HuH-7 (cell line): Measurements from ENCODE around the gene PAX3.
A peak's percentile ranks its signal among the peaks of the same experiment; 100 is the strongest.

Source experiments
- DNase-seq: peaks from one replicate; pipeline ENCODE4 v3.0.0; 2011; ENCODE audit warnings: low spot score

PAX3 gene

GRCh38 chr2:222298311-222299150 lies at the start of gene PAX3:
TSS of gene PAX3 (minus strand) at chr2:222298998. CDS start at chr2:222298615, 383 bp downstream.
- DNase-seq = no peak

GRCh38 chr2:222341331-222341730 lies 42.5 kb upstream of the PAX3 start:
- DNase-seq = no peak

- no peak for DNase-seq
Measured at GRCh38 chr2:222338374-222338773, 39.6 kb upstream of the PAX3 start.

- DNase-seq = no peak
Measured at GRCh38 chr2:222336931-222337330, 38.1 kb upstream of the PAX3 start.

GRCh38 chr2:222336442-222336841 lies 37.6 kb upstream of the PAX3 start:
- no peak for DNase-seq

GRCh38 chr2:222334914-222335313 lies 36.1 kb upstream of the PAX3 start:
- no peak for DNase-seq

- no peak for DNase-seq
Measured at GRCh38 chr2:222333397-222333796, 34.6 kb upstream of the PAX3 start.

- no peak for DNase-seq
Measured at GRCh38 chr2:222332116-222332515, 33.3 kb upstream of the PAX3 start.

- DNase-seq = no peak
Measured at GRCh38 chr2:222330910-222331309, 32.1 kb upstream of the PAX3 start.

- no peak for DNase-seq
Measured at GRCh38 chr2:222322236-222322635, 23.4 kb upstream of the PAX3 start.

- DNase-seq = peak; percentile 12
Measured at GRCh38 chr2:222320436-222321395, 21.9 kb upstream of the PAX3 start.

GRCh38 chr2:222319586-222320435 lies 21.0 kb upstream of the PAX3 start:
- DNase-seq = peak; percentile 9

GRCh38 chr2:222318712-222319585 lies 20.2 kb upstream of the PAX3 start:
- peak; percentile 13 for DNase-seq

- DNase-seq = peak; percentile 85
Measured at GRCh38 chr2:222318026-222318711, 19.4 kb upstream of the PAX3 start.

GRCh38 chr2:222315443-222316121 lies 16.8 kb upstream of the PAX3 start:
- DNase-seq = no peak

- DNase-seq = no peak
Measured at GRCh38 chr2:222313816-222314215, 15.0 kb upstream of the PAX3 start.

GRCh38 chr2:222311978-222312738 lies 13.4 kb upstream of the PAX3 start:
- DNase-seq = no peak

GRCh38 chr2:222311319-222311977 lies 12.7 kb upstream of the PAX3 start:
- DNase-seq = no peak
